Heart left ventricle (tissue), 13 donors: ENCODE results near the gene NOXA1.

Source experiments
- CTCF ChIP-seq, 12 donors: fragments of 200-600 bp; sonication (generic) in 4 of 12; IDR thresholded peaks; one replicate each; pipeline versions ENCODE4 v1.5.0 to v1.8.0; 2018 to 2022; ENCODE audit warnings: antibody characterized with exemption in 12 of 12, mild to moderate bottlenecking in 5 of 12
- POLR2A ChIP-seq, 2 donors: fragments of 450-650 bp; IDR thresholded peaks; one replicate each; pipeline ENCODE4 v1.6.1; 2017; ENCODE audit warnings: antibody characterized with exemption in 2 of 2, mild to moderate bottlenecking in 2 of 2, moderate library complexity in 2 of 2
- donor health status: ischemic (EF 13 %, LVEDD 7.1; RV severe dilation, severe dysfunction).
- donor health status: DM: no; HTN: yes; CAD: no.
- donor health status: DM: no; HTN: no; CAD: no.
- donor health status: ischemic (EF 25% LVEDD 6.9; RV normal size, moderate dysfunction).
- donor health status: ischemic (EF 25% LVEDD 5.7; RV mildly dilated, moderate dysfunction).
- donor health status: ischemic (EF 35%, LVEDD 5.7; RV mildly dilated, moderate dysfunction).
- donor health status: nonischemic (EF 11% LVEDD 7.7; RV severe dilation, severe dysfunction).
- donor health status: DM: yes; HTN: yes; CAD: no.
- donor health status: PGD.
- donor health status: ischemic (EF 29% LVEDD 5.4; RV normal size, mild dysfunction).
- donor health status: nonischemic (EF 23%, LVEDD 6.1; RV moderate dilation, normal function).

- TF ChIP-seq POLR2A (IDR thresholded peaks at IDR 0.05) (no peak), CTCF (IDR thresholded peaks at IDR 0.05) (no peak)
Measured at GRCh38 chr9:137444106-137444790, 21.1 kb downstream of the NOXA1 start.
